ENCODE measurements around the gene AKAP17A.

- TF ChIP-seq CTCF (IDR thresholded peaks at IDR 0.05) (no peak), POLR2A (IDR thresholded peaks at IDR 0.05) (no peak)
These were observed 6.8 kb downstream of the AKAP17A start for GRCh38 chrX:1598021-1598875.

Data from vagina (tissue), 2 donors.